Small intestine (tissue), 7 donors: ENCODE measurements around the gene GOLGA1. TPM values are rescaled to one million over a fixed set of nuclear protein-coding genes. Genes with fewer than 3 reads are reported as not detected.
"Not testable (repeated sequence)": the region's sequence is repeated elsewhere in the genome, so short reads cannot be mapped to it uniquely, and the experiment has no call there.

ENCODE experiments used
- DNase-seq, 2 donors: peaks; one replicate each; pipeline versions ENCODE4 v3.0.0 to v3.0.0-alpha.2; 2013
- FAIRE-seq: peaks from 2 replicates; lab custom pipeline; 2012; peaks lifted over from hg19 to GRCh38; lab: Jason Lieb, UNC
- H3K27ac ChIP-seq, 3 donors: one replicate each; pipeline ENCODE4 v1.5.1; 2013; ENCODE audit warnings: low read length in 2 of 3, mild to moderate bottlenecking in 2 of 3, control low read depth in 1 of 3, inconsistent platforms in 1 of 3, low read depth in 1 of 3, moderate library complexity in 1 of 3
- H3K27me3 ChIP-seq, 3 donors: one replicate each; pipeline ENCODE4 v1.6.1; 2013; ENCODE audit warnings: low read length in 3 of 3, inconsistent platforms in 1 of 3; ENCODE audit not compliant: control insufficient read depth in 3 of 3, insufficient read depth in 3 of 3
- H3K36me3 ChIP-seq, 3 donors: one replicate each; pipeline ENCODE4 v1.6.1; 2013; ENCODE audit warnings: low read length in 3 of 3, inconsistent platforms in 1 of 3, low read depth in 1 of 3, mild to moderate bottlenecking in 1 of 3, moderate library complexity in 1 of 3; ENCODE audit not compliant: control insufficient read depth in 3 of 3, insufficient read depth in 2 of 3
- H3K4me1 ChIP-seq, 3 donors: one replicate each; pipeline ENCODE4 v1.6.1; 2013; ENCODE audit warnings: low read length in 2 of 3, inconsistent platforms in 1 of 3, low read depth in 1 of 3, mild to moderate bottlenecking in 1 of 3, moderate library complexity in 1 of 3; ENCODE audit not compliant: control insufficient read depth in 3 of 3, insufficient read depth in 2 of 3
- H3K4me3 ChIP-seq, 3 donors: one replicate each; pipeline ENCODE4 v1.5.1; 2013; ENCODE audit warnings: low read length in 3 of 3, control low read depth in 1 of 3, inconsistent platforms in 1 of 3, low read depth in 1 of 3, mild to moderate bottlenecking in 1 of 3, moderate library complexity in 1 of 3
- H3K9me3 ChIP-seq, 2 donors: one replicate each; pipeline ENCODE4 v1.6.1; 2013; ENCODE audit warnings: low read depth in 1 of 2, low read length in 1 of 2; ENCODE audit not compliant: control insufficient read depth in 2 of 2, insufficient read depth in 1 of 2
- WGBS, 3 donors: extraction: QIAGEN DNeasy Blood & Tissue Kit; methylation state at CpG; one replicate each; pipeline ENCODE4 v1.1.7; 2013; 5-methylcytosine and 5-hydroxymethylcytosine counted together
- polyA plus RNA-seq, 4 donors: library from polyadenylated mRNA; stranded (reverse) in 3 of 4; unstranded in 1 of 4; fragments of 200-250 nt in 3 of 4; fragments of 120-200 nt in 1 of 4; gene quantifications; one replicate each; pipeline versions ENCODE4 v1.2.1 to v1.2.3, GENCODE V29; 2013
- donor health status: healthy with polysubstance abuse.
- donor health status: control.
- donor health status: control.
- donor health status: Bipolar disorder and iron deficiency.
- donor health status: healthy.

The GOLGA1 gene
- polyA plus RNA-seq, 4 donors, result 9.1 to 18.8 (median 14.5) TPM

DNA sequence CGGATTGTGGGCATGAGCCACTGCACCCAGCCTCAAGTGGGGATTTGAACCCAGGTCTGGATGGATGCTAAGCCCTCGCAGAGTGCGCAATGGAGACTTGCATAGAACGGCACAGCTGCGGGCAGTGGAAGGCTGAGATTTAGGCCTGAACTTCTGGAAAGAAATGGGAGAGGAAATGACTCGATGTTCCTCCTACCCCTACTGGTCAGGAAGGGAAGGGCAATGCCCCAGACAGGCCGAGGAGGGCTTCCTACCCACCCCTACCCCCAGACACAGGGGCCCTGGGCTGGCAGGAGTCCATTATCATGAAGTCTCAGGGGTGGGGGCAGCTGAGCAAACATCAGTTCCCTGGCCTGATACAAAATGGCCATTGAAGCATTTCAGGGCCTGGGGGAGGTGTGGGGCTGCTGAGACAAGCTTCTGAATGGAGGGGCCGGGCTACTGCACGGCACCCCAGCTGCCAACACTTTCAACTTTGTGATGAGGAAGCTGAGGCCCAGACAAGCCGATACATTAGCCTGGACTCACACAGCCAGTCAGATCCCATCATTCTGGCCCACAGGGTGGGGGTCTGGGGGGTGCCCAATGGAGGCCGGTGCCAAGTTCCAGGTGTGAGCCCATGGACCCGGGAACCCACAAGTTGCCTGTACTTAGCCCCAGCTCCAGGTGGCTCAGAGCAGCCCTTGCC, 101.1 kb downstream of the GOLGA1 start:
- 50 to 66% (median 54%) methylated on average over 12 of the region's 12 CpGs for WGBS, 3 donors
- FAIRE-seq, result no peak
- Histone ChIP-seq H3K27ac (no peak overlapping the region), H3K4me1 (peaks cover 0 to 21% (median 4%) of the 10 kb centered on the region in 3 donors), H3K27me3 (peaks cover 0 to 2% (median 0%) of the 10 kb centered on the region in 3 donors), H3K4me3 (no peak overlapping the region), H3K36me3 (no peaks in the 10 kb centered on the region), H3K9me3 (peaks cover 0 to 5% of the 10 kb centered on the region in 2 donors)
- DNase-seq, result no peak

DNA sequence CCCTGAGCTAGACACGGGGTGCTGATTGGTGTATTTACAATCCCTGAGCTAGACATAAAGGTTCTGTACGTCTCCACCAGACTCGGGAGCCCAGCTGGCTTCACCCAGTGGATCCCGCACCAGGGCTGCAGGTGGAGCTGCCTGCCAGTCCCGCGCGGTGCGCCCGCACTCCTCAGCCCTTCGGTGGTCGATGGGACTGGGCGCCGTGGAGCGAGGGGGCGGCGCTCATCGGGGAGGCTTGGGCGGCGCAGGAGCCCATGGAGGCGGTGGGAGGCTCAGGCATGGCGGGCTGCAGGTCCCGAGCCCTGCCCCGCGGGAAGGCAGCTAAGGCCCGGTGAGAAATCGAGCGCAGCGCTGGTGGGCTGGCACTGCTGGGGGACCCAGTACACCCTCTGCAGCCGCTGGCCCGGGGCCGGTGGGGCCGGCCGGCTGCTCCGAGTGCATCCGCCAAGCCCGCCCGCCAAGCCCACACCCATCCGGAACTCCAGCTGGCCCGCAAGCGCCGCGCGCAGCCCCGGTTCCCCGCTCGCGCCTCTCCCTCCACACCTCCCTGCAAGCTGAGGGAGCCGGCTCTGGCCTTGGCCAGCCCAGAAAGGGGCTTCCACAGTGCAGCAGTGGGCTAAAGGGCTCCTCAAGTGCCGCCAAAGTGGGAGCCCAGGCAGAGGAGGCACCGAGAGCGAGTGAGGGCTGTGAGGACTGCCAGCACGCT, 102.2 kb downstream of the GOLGA1 start:
- H3K9me3 ChIP-seq, FAIRE-seq, DNase-seq, H3K4me3 ChIP-seq, H3K27me3 ChIP-seq, H3K36me3 ChIP-seq, H3K27ac ChIP-seq: not testable (repeated sequence)
- H3K4me1 ChIP-seq, result peaks cover 0 to 29% (median 7%) of the 10 kb centered on the region in 3 donors
- WGBS, 3 donors, result 61 to 73% (median 70%) methylated on average over 29 to 50 of the region's 52 CpGs

DNA sequence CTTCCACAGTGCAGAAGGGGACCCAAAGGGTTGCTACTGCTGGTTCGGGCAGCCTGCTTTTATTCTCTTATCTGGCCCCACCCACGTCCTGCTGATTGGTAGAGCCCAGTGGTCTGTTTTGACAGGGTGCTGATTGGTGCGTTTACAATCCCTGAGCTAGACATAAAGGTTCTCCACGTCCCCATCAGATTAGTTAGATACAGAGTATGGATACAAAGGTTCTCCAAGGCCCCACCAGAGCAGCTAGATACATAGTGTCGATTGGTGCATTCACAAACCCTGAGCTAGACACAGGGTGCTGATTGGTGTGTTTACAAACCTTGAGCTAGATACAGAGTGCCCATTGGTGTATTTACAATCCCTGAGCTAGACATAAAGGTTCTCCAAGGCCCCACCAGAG, 102.8 kb downstream of the GOLGA1 start:
- not testable (repeated sequence) for H3K36me3 ChIP-seq, H3K4me3 ChIP-seq, FAIRE-seq, H3K9me3 ChIP-seq, H3K27me3 ChIP-seq, DNase-seq, H3K27ac ChIP-seq
- peaks cover 0 to 29% (median 7%) of the 10 kb centered on the region in 3 donors for H3K4me1 ChIP-seq
- WGBS, 3 donors, result 64 to 71% (median 64%) methylated on average over 4 to 5 of the region's 5 CpGs

DNA sequence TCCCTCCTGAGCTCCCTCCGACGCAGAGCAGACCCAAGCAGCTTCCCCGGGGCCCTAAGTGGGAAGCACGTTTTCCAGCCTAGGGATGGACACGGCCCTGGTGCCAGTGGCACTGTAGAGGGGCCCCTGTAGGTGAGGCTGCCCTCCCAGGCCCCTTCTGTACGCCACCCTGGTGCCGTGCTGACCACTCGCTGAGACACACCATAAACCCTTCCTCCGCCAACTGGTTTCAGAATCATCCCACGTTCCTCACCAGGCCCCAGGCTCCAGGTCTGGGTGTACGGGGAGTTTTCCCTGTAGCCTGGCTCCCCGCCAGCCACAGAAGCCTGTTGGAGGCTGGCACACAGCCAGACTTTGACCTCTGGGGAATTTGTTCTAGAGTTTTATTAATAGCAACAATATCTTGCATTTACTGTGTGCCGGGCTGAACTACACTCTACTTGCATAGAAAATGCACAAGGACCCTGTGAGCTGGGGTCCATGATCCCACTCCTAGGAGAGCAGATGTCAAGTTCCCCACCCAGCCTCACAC, 105.8 kb downstream of the GOLGA1 start:
- H3K27ac ChIP-seq, result peak overlapping the region; percentile 39 to 88 (median 71)
- no peak overlapping the region for H3K4me3 ChIP-seq
- peaks cover 0 to 2% (median 0%) of the 10 kb centered on the region in 3 donors for H3K27me3 ChIP-seq
- peaks cover 0 to 34% (median 7%) of the 10 kb centered on the region in 3 donors for H3K4me1 ChIP-seq
- no peaks in the 10 kb centered on the region for H3K36me3 ChIP-seq
- DNase-seq (peak; percentile 88 to 92), FAIRE-seq (no peak)
- WGBS, 3 donors, result 11 to 37% (median 30%) methylated on average over 13 of the region's 13 CpGs
- H3K9me3 ChIP-seq, result peaks cover 0 to 5% of the 10 kb centered on the region in 2 donors

DNA sequence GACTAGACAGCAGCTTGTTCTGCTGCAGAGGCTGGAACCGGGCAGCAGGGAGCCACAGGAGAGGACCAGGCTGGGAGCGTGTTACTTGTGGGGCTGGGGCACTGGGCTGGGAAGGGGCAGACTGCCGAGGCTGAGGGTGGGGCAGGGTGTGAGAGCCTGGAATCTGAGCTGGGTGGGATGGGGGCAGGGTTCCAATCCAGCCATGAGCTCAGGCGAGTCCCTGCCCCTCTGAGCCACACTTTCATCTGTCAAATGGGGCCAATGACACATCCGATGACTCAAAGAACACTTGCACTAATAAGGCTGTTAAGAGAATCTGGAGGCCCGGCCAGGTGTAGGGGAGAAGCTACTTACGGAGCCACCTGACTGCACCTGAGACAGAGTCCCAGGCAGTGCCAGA, 106.3 kb downstream of the GOLGA1 start:
- FAIRE-seq (no peak), DNase-seq (peak; percentile 81 to 89)
- peaks cover 0 to 2% (median 0%) of the 10 kb centered on the region in 3 donors for H3K27me3 ChIP-seq
- 16 to 46% (median 40%) methylated on average over 7 of the region's 7 CpGs for WGBS, 3 donors
- no peaks in the 10 kb centered on the region for H3K36me3 ChIP-seq
- peak overlapping the region; percentile 39 to 88 (median 71) for H3K27ac ChIP-seq
- peaks cover 0 to 30% (median 7%) of the 10 kb centered on the region in 3 donors for H3K4me1 ChIP-seq
- no peak overlapping the region for H3K4me3 ChIP-seq
- H3K9me3 ChIP-seq, result peaks cover 0 to 5% of the 10 kb centered on the region in 2 donors

DNA sequence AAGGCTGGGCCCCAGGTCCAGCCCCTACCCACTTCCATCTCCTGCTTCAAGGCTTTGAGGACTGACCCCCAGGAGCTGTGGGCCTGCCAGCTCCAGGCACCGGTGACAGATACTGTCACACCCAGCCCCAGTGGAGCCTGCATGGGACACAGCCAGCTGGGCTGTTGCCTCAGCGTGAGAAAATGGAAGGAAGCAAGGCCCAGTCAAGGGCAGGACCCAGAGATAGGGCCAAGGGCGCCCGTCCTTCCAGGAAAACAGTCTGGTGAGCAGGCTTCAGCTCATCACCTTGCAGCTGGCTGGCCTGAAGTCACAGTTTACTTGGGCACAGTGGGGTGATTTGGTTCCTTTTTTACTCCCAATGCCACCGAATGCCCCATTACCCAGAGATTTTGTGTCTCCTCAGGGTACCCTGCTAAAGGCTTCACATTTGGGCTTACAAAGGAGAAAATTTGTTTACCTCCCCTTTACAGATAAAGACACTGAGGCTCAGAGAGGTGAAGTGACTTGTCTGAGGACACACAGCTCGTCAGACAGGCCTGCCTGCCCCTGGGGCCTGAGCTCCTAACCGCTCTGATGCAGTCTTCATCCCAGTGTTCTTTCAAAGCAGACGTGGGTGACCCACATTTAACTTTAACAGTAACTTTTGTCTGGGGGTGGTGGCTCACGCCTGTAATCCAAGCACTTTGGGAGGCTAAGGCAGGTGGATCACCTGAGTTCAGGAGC, 109.1 kb downstream of the GOLGA1 start:
- no peak for FAIRE-seq
- Histone ChIP-seq H3K27me3 (no peaks in the 10 kb centered on the region), H3K27ac (peak overlapping the region in 2 of 3 donors; percentile 18 to 70), H3K4me1 (peaks cover 0 to 27% (median 7%) of the 10 kb centered on the region in 3 donors), H3K4me3 (no peak overlapping the region), H3K9me3 (no peaks in the 10 kb centered on the region), H3K36me3 (no peaks in the 10 kb centered on the region)
- no peak for DNase-seq
- 72 to 81% (median 78%) methylated on average over 9 of the region's 9 CpGs for WGBS, 3 donors

DNA sequence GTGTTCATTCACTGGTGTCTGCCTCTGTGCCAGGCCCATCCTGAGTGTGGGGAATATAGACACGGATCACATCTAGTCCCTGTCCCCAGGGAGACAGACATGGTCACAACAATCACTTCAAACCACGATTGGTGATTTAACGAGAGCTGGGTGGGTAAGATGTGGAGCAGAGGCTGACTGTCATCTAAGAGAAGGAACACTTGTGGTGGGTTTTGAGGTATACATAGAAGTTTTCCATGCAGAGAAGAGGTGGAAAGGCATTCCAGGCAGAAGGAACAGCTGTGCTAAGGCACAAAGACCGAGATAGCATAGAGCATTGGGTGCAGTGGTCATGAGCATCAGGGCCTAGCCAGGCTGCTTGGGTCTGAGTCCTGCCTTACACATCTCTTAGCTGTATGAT, 110.3 kb downstream of the GOLGA1 start:
- DNase-seq (no peak), FAIRE-seq (no peak)
- Histone ChIP-seq H3K4me1 (peaks cover 0 to 21% (median 7%) of the 10 kb centered on the region in 3 donors), H3K27ac (no peak overlapping the region), H3K36me3 (no peaks in the 10 kb centered on the region), H3K9me3 (peaks cover 0 to 3% of the 10 kb centered on the region in 2 donors), H3K4me3 (no peak overlapping the region), H3K27me3 (no peaks in the 10 kb centered on the region)
- WGBS, 3 donors, result 56 to 68% (median 63%) methylated on average over 4 of the region's 4 CpGs

DNA sequence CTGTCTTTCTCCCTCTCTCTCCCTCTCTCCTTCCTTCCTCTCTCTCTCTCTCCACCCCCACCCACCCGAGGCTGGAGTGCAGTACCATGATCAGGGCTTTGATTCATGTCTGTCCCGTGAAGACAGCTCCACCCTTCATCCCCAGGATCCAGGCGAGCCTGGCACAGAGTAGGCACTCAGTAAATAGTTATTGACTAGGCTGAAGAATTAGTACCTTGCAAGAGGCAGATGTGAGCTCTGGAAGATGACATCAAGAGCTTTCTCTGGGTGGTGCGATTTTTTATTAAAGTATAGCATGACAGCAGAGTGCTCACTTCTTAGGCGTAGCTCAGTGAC, 111.6 kb downstream of the GOLGA1 start:
- Histone ChIP-seq H3K27ac (no peak overlapping the region), H3K4me3 (no peak overlapping the region), H3K4me1 (peaks cover 0 to 8% (median 0%) of the 10 kb centered on the region in 3 donors), H3K27me3 (no peaks in the 10 kb centered on the region), H3K36me3 (no peaks in the 10 kb centered on the region), H3K9me3 (peaks cover 0 to 5% of the 10 kb centered on the region in 2 donors)
- WGBS, 3 donors, result 31 to 44% (median 38%) methylated on average over 5 of the region's 5 CpGs
- FAIRE-seq (no peak), DNase-seq (peak in 1 of 2 donors; percentile 23)
